ENCODE data around the gene RHOT1.

DNA sequence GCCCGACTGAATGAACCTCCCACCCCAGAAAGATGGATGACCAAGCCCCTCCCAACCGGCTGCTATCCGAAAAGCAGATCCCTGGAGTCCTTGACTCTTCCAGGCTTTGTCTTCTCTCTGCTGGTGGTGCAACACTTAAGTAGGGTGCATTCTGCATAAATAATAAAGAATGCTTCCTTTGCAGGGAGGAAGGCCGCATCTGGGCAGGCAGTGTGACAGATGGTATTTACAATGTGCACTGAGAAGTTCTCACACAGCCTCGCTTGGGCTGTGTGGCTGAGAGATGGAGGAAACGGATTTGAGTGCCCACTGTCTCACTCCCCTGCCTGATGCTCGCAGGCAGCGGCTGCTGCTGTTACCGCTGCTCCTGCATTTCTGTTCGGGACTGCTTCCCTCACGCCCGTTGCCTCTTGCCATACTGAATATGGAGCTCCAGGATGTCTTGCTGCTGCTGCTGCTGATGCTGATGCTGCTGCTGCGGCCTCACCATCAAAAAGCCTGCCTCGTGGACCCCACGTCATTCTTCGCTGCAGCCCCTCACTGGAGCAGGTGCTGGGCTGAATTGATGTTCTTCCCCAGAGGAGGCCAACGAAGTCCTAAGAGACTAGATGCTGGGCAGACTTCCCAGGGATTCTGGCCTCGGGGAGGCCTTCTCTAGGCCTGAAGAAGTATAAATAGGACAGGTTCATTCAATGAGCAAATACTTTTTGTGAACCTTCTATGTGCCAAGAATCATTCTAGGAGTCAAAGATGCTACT, 116.3 kb downstream of the RHOT1 start:
- TF ChIP-seq EP300 (IDR thresholded peaks at IDR 0.05): no peak
- TF ChIP-seq CTCF (IDR thresholded peaks at IDR 0.05): no peak

Data from ovary (tissue), 3 donors.